GM23338 (cell line): Measurements from ENCODE around the gene BRAF. TPM values are rescaled to one million over a fixed set of nuclear protein-coding genes. Genes with fewer than 3 reads are reported as not detected.

Source experiments
- ATAC-seq: fragments of 200-7000 bp; cut with Tn5 transposase; 3 replicates; pipeline ENCODE4 v1.9.1; 2020
- DNase-seq: peaks from one replicate; pipeline ENCODE4 v3.0.0-alpha.2; 2015; ENCODE audit warnings: low spot score
- H2AFZ ChIP-seq: fragments of 200-600 bp; sonication (generic); 2 replicates; pipeline ENCODE4 v1.8.0; 2016; ENCODE audit warnings: antibody characterized with exemption, mild to moderate bottlenecking, moderate library complexity
- H3F3A ChIP-seq: fragments of 200-600 bp; sonication (generic); replicated peaks from 2 replicates; pipeline ENCODE4 v1.8.0; 2017; ENCODE audit warnings: antibody characterized with exemption, mixed run types, low read depth
- H3K27ac ChIP-seq: fragments of 200-600 bp; sonication (generic); 2 replicates; pipeline ENCODE4 v1.6.1; 2016; ENCODE audit warnings: low read depth
- H3K27me3 ChIP-seq: fragments of 200-600 bp; sonication (generic); 2 replicates; pipeline ENCODE4 v1.8.0; 2016; ENCODE audit warnings: mild to moderate bottlenecking, mixed run types, moderate library complexity; ENCODE audit not compliant: insufficient read depth
- H3K36me3 ChIP-seq: fragments of 200-600 bp; sonication (generic); 2 replicates; pipeline ENCODE4 v1.8.0; 2016; ENCODE audit warnings: mild to moderate bottlenecking; ENCODE audit not compliant: insufficient read depth
- H3K4me1 ChIP-seq: fragments of 200-600 bp; sonication (generic); 2 replicates; pipeline ENCODE4 v1.8.0; 2016; ENCODE audit warnings: mild to moderate bottlenecking, moderate library complexity; ENCODE audit not compliant: insufficient read depth
- H3K4me2 ChIP-seq: fragments of 200-600 bp; sonication (generic); 2 replicates; pipeline ENCODE4 v1.7.1; 2017; ENCODE audit warnings: mixed run types
- H3K4me3 ChIP-seq: fragments of 200-600 bp; sonication (generic); 2 replicates; pipeline ENCODE4 v1.6.1; 2016; ENCODE audit warnings: mixed run types
- H3K79me2 ChIP-seq: fragments of 200-600 bp; sonication (generic); replicated peaks from 2 replicates; pipeline ENCODE4 v1.8.0; 2017; ENCODE audit warnings: mild to moderate bottlenecking; ENCODE audit not compliant: insufficient read depth
- H3K9me2 ChIP-seq: fragments of 200-600 bp; sonication (generic); 2 replicates; pipeline ENCODE4 v1.8.0; 2017; ENCODE audit not compliant: insufficient read depth
- H4K20me1 ChIP-seq: fragments of 200-600 bp; sonication (generic); replicated peaks from 2 replicates; pipeline ENCODE4 v1.8.0; 2017; ENCODE audit warnings: mild to moderate bottlenecking; ENCODE audit not compliant: insufficient read depth
- H3K27ac Mint-ChIP-seq: 2 replicates; pipeline ENCODE4 v1.8.0; 2020; ENCODE audit warnings: inconsistent platforms, mild to moderate bottlenecking, moderate library complexity, mixed read lengths
- H3K27me3 Mint-ChIP-seq: 3 replicates; pipeline ENCODE4 v1.8.0; 2022; ENCODE audit warnings: low read depth, mild to moderate bottlenecking, moderate library complexity, mixed read lengths, inconsistent platforms; ENCODE audit not compliant: insufficient read depth, poor library complexity
- H3K36me3 Mint-ChIP-seq: 3 replicates; pipeline ENCODE4 v1.8.0; 2021; ENCODE audit warnings: low read depth, mild to moderate bottlenecking, inconsistent platforms, moderate library complexity, mixed read lengths
- H3K4me1 Mint-ChIP-seq: 3 replicates; pipeline ENCODE4 v1.8.0; 2020; ENCODE audit warnings: mild to moderate bottlenecking, inconsistent platforms, mixed read lengths
- H3K4me3 Mint-ChIP-seq: 3 replicates; pipeline ENCODE4 v1.8.0; 2021; ENCODE audit warnings: moderate library complexity, mild to moderate bottlenecking, inconsistent platforms, mixed read lengths
- H3K9me3 Mint-ChIP-seq: 3 replicates; pipeline ENCODE4 v1.8.0; 2020; ENCODE audit warnings: moderate library complexity, mild to moderate bottlenecking, inconsistent platforms, mixed read lengths
- CREB1 ChIP-seq: fragments of 250-450 bp; sonication (Bioruptor Pico); IDR thresholded peaks from 2 replicates; pipeline ENCODE4 v1.5.0; 2020; ENCODE audit warnings: low read depth, mild to moderate bottlenecking, moderate library complexity
- EZH2 ChIP-seq: fragments of 200-600 bp; sonication (generic); IDR thresholded peaks from one replicate; pipeline ENCODE4 v1.8.0; 2017; ENCODE audit warnings: antibody characterized with exemption, mild to moderate bottlenecking, low read depth; ENCODE audit not compliant: unreplicated experiment
- NANOG ChIP-seq: IDR thresholded peaks from 2 replicates; pipeline ENCODE4 v1.6.1; 2016; ENCODE audit warnings: antibody characterized with exemption, borderline replicate concordance
- STAT1 ChIP-seq: IDR thresholded peaks from one replicate; pipeline ENCODE4 v1.6.1; 2016; ENCODE audit warnings: antibody characterized with exemption; ENCODE audit not compliant: unreplicated experiment
- polyA plus RNA-seq: library from polyadenylated mRNA; unstranded; fragments of >200 nt; fragmentation: Nextera tagmentation; extraction: Ambion mirVana; gene quantifications from 2 replicates; pipeline ENCODE4 v1.2.1, GENCODE V29; 2016
- small RNA-seq: library from RNA; depleted of rRNA; stranded (forward); fragments of <200 nt; gene quantifications from one replicate; pipeline ENCODE3, GENCODE V24; 2014; ENCODE audit warnings: low replicate concordance
- total RNA-seq: library from RNA; depleted of rRNA; stranded (reverse); fragments of >200 nt; shearing (Covaris generic); gene quantifications from 2 replicates; pipeline ENCODE4 v1.2.3, GENCODE V29; 2014; rRNA removed
- TF ChIP-seq, protein P1 (sequence below): IDR thresholded peaks from 2 replicates; pipeline ENCODE4 v1.6.1; 2016; ENCODE audit warnings: antibody characterized with exemption
- TF ChIP-seq, protein P2 (sequence below): fragments of 250-450 bp; sonication (Bioruptor Pico); IDR thresholded peaks from 2 replicates; pipeline ENCODE4 v1.5.0; 2020; ENCODE audit warnings: mild to moderate bottlenecking, moderate library complexity
- TF ChIP-seq, protein P3 (sequence below): IDR thresholded peaks from one replicate; pipeline ENCODE4 v1.6.1; 2018; ENCODE audit warnings: antibody characterized with exemption; ENCODE audit not compliant: unreplicated experiment

BRAF gene
- total and polyA plus RNA-seq, 2 experiments from 2014 or later, result 14.6 to 36.8 TPM

DNA sequence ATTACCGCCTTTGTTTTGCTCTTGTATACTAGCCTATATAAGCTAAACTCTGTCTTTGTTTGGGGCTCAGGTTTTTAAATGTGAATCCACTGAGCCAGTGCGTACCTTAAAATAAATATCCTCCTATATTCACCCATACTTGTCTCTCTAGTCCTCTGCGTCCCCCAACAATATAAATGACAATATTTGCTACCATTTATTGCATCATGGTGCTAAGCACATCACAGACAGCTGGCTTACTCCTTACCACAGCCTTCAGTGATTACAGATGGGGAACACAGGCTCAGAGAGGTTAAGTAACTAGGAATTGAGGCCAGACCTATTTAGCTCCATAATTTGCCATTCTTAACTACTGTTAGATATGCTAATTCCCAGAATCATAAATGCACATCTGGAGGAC, 255.4 kb downstream of the BRAF start:
- ATAC-seq, result no peak
- no peaks in the 10 kb centered on the region; the same call in 2 of the 3 replicates for H3K9me3 Mint-ChIP-seq
- H3K79me2 ChIP-seq, result no peaks in the 10 kb centered on the region

More for the DNA sequence above, 255.4 kb downstream of the BRAF start:
- Histone ChIP-seq H2AFZ (no peak overlapping the region), H3K27me3 (0 out of 2 replicates have a peak, but pooled peaks cover 5% of the 10 kb centered on the region), H3K4me3 (no peak overlapping the region), H3F3A (0 out of 2 replicates have a peak, but pooled peaks cover 3% of the 10 kb centered on the region), H3K4me1 (peaks cover 22% of the 10 kb centered on the region), H3K36me3 (no peaks in the 10 kb centered on the region), H3K9me2 (no peaks in the 10 kb centered on the region), H3K4me2 (no peak overlapping the region), H3K27ac (no peak overlapping the region), H4K20me1 (peaks cover 3% of the 10 kb centered on the region; the same call in 1 of the 2 replicates)
- Mint-ChIP-seq H3K36me3 (no peaks in the 10 kb centered on the region; the same call in 2 of the 3 replicates), H3K27me3 (peaks cover 17% of the 10 kb centered on the region), H3K4me1 (peaks cover 17% of the 10 kb centered on the region), H3K4me3 (no peak overlapping the region), H3K27ac (no peak overlapping the region)
- TF ChIP-seq, protein P1, sequence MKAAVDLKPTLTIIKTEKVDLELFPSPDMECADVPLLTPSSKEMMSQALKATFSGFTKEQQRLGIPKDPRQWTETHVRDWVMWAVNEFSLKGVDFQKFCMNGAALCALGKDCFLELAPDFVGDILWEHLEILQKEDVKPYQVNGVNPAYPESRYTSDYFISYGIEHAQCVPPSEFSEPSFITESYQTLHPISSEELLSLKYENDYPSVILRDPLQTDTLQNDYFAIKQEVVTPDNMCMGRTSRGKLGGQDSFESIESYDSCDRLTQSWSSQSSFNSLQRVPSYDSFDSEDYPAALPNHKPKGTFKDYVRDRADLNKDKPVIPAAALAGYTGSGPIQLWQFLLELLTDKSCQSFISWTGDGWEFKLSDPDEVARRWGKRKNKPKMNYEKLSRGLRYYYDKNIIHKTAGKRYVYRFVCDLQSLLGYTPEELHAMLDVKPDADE, result no peak
- TF ChIP-seq, protein P2, sequence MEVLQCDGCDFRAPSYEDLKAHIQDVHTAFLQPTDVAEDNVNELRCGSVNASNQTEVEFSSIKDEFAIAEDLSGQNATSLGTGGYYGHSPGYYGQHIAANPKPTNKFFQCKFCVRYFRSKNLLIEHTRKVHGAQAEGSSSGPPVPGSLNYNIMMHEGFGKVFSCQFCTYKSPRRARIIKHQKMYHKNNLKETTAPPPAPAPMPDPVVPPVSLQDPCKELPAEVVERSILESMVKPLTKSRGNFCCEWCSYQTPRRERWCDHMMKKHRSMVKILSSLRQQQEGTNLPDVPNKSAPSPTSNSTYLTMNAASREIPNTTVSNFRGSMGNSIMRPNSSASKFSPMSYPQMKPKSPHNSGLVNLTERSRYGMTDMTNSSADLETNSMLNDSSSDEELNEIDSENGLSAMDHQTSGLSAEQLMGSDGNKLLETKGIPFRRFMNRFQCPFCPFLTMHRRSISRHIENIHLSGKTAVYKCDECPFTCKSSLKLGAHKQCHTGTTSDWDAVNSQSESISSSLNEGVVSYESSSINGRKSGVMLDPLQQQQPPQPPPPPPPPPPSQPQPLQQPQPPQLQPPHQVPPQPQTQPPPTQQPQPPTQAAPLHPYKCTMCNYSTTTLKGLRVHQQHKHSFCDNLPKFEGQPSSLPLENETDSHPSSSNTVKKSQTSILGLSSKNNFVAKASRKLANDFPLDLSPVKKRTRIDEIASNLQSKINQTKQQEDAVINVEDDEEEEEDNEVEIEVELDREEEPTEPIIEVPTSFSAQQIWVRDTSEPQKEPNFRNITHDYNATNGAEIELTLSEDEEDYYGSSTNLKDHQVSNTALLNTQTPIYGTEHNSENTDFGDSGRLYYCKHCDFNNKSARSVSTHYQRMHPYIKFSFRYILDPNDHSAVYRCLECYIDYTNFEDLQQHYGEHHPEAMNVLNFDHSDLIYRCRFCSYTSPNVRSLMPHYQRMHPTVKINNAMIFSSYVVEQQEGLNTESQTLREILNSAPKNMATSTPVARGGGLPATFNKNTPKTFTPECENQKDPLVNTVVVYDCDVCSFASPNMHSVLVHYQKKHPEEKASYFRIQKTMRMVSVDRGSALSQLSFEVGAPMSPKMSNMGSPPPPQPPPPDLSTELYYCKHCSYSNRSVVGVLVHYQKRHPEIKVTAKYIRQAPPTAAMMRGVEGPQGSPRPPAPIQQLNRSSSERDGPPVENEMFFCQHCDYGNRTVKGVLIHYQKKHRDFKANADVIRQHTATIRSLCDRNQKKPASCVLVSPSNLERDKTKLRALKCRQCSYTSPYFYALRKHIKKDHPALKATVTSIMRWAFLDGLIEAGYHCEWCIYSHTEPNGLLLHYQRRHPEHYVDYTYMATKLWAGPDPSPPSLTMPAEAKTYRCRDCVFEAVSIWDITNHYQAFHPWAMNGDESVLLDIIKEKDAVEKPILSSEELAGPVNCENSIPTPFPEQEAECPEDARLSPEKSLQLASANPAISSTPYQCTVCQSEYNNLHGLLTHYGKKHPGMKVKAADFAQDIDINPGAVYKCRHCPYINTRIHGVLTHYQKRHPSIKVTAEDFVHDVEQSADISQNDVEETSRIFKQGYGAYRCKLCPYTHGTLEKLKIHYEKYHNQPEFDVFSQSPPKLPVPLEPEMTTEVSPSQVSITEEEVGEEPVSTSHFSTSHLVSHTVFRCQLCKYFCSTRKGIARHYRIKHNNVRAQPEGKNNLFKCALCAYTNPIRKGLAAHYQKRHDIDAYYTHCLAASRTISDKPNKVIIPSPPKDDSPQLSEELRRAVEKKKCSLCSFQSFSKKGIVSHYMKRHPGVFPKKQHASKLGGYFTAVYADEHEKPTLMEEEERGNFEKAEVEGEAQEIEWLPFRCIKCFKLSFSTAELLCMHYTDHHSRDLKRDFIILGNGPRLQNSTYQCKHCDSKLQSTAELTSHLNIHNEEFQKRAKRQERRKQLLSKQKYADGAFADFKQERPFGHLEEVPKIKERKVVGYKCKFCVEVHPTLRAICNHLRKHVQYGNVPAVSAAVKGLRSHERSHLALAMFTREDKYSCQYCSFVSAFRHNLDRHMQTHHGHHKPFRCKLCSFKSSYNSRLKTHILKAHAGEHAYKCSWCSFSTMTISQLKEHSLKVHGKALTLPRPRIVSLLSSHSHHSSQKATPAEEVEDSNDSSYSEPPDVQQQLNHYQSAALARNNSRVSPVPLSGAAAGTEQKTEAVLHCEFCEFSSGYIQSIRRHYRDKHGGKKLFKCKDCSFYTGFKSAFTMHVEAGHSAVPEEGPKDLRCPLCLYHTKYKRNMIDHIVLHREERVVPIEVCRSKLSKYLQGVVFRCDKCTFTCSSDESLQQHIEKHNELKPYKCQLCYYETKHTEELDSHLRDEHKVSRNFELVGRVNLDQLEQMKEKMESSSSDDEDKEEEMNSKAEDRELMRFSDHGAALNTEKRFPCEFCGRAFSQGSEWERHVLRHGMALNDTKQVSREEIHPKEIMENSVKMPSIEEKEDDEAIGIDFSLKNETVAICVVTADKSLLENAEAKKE (CRISPR knock-in tag), result no peak
- TF ChIP-seq, protein P3, sequence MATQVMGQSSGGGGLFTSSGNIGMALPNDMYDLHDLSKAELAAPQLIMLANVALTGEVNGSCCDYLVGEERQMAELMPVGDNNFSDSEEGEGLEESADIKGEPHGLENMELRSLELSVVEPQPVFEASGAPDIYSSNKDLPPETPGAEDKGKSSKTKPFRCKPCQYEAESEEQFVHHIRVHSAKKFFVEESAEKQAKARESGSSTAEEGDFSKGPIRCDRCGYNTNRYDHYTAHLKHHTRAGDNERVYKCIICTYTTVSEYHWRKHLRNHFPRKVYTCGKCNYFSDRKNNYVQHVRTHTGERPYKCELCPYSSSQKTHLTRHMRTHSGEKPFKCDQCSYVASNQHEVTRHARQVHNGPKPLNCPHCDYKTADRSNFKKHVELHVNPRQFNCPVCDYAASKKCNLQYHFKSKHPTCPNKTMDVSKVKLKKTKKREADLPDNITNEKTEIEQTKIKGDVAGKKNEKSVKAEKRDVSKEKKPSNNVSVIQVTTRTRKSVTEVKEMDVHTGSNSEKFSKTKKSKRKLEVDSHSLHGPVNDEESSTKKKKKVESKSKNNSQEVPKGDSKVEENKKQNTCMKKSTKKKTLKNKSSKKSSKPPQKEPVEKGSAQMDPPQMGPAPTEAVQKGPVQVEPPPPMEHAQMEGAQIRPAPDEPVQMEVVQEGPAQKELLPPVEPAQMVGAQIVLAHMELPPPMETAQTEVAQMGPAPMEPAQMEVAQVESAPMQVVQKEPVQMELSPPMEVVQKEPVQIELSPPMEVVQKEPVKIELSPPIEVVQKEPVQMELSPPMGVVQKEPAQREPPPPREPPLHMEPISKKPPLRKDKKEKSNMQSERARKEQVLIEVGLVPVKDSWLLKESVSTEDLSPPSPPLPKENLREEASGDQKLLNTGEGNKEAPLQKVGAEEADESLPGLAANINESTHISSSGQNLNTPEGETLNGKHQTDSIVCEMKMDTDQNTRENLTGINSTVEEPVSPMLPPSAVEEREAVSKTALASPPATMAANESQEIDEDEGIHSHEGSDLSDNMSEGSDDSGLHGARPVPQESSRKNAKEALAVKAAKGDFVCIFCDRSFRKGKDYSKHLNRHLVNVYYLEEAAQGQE, result no peak
- no peak for TF ChIP-seq CREB1 (CRISPR knock-in tag)
- no peak for TF ChIP-seq STAT1
- no peak for TF ChIP-seq NANOG
- TF ChIP-seq EZH2, result no peak
- DNase-seq, result no peak

Small RNA genes within 50 kb of the gene (small RNA-seq; reads per million reads assigned to genes)
- gene AC006006.1 (not detected), gene RNU6-85P (not detected)

Other genes starting within 250 kb of the BRAF start
- 175 and 306 TPM in 2 replicates for gene NDUFB2, start 228.2 kb downstream of the BRAF start, total RNA-seq
- gene NDUFB2, start 228.2 kb downstream of the BRAF start, polyA plus RNA-seq, result 382 and 407 TPM in 2 replicates
- 23.1 and 35.0 TPM in 2 replicates for gene MRPS33, start 90.0 kb upstream of the BRAF start, total RNA-seq
- gene MRPS33, start 90.0 kb upstream of the BRAF start, polyA plus RNA-seq, result 134 and 140 TPM in 2 replicates
- 9.4 and 15.6 TPM in 2 replicates for gene TMEM178B, start 149.1 kb upstream of the BRAF start, total RNA-seq
- 2.9 and 4.9 TPM in 2 replicates for gene TMEM178B, start 149.1 kb upstream of the BRAF start, polyA plus RNA-seq